ENCODE measurements around the gene GAL3ST2.

Gene GAL3ST2

GRCh38 chr2:241733391-241734207 is 43.0 kb upstream of the GAL3ST2 start:
- no peak for DNase-seq (ENCODE audit: low read depth)
- H3K4me3 ChIP-seq (ENCODE audit: low read depth, low read length) = peak overlapping the region; percentile 82
- TF ChIP-seq CTCF (conservative IDR thresholded peaks at IDR 0.05; ENCODE audit: low read depth, low read length) = no peak

GRCh38 chr2:241734208-241734466 is 42.5 kb upstream of the GAL3ST2 start:
- no peak for TF ChIP-seq CTCF (conservative IDR thresholded peaks at IDR 0.05; ENCODE audit: low read depth, low read length)
- no peak for DNase-seq (ENCODE audit: low read depth)
- H3K4me3 ChIP-seq (ENCODE audit: low read depth, low read length) = peak overlapping the region; percentile 82

- DNase-seq (ENCODE audit: low read depth) = peak; percentile 84
- no peak for TF ChIP-seq CTCF (conservative IDR thresholded peaks at IDR 0.05; ENCODE audit: low read depth, low read length)
- peak within 1 kb of the TSS; percentile 82 for H3K4me3 ChIP-seq (ENCODE audit: low read depth, low read length)
These were observed 42.0 kb upstream of the GAL3ST2 start, which contains the start of gene D2HGDH for GRCh38 chr2:241734467-241735208. TSS of gene D2HGDH (plus strand) at chr2:241734630. CDS start at chr2:241735225, 595 bp downstream.

- H3K4me3 ChIP-seq (ENCODE audit: low read depth, low read length) = no peak overlapping the region
- TF ChIP-seq CTCF (conservative IDR thresholded peaks at IDR 0.05; ENCODE audit: low read depth, low read length) = no peak
- no peak for DNase-seq (ENCODE audit: low read depth)
These were observed 40.5 kb upstream of the GAL3ST2 start for GRCh38 chr2:241736111-241736510.

GRCh38 chr2:241738040-241738686 is 38.5 kb upstream of the GAL3ST2 start:
- no peak for TF ChIP-seq CTCF (conservative IDR thresholded peaks at IDR 0.05; ENCODE audit: low read depth, low read length)
- no peak for DNase-seq (ENCODE audit: low read depth)
- no peak overlapping the region for H3K4me3 ChIP-seq (ENCODE audit: low read depth, low read length)

GRCh38 chr2:241739177-241739576 is 37.4 kb upstream of the GAL3ST2 start:
- no peak overlapping the region for H3K4me3 ChIP-seq (ENCODE audit: low read depth, low read length)
- no peak for DNase-seq (ENCODE audit: low read depth)
- TF ChIP-seq CTCF (conservative IDR thresholded peaks at IDR 0.05; ENCODE audit: low read depth, low read length) = no peak

Measured in choroid plexus epithelial cell (primary cell).